ENCODE measurements around the gene TRAFD1.

The TRAFD1 gene

DNA sequence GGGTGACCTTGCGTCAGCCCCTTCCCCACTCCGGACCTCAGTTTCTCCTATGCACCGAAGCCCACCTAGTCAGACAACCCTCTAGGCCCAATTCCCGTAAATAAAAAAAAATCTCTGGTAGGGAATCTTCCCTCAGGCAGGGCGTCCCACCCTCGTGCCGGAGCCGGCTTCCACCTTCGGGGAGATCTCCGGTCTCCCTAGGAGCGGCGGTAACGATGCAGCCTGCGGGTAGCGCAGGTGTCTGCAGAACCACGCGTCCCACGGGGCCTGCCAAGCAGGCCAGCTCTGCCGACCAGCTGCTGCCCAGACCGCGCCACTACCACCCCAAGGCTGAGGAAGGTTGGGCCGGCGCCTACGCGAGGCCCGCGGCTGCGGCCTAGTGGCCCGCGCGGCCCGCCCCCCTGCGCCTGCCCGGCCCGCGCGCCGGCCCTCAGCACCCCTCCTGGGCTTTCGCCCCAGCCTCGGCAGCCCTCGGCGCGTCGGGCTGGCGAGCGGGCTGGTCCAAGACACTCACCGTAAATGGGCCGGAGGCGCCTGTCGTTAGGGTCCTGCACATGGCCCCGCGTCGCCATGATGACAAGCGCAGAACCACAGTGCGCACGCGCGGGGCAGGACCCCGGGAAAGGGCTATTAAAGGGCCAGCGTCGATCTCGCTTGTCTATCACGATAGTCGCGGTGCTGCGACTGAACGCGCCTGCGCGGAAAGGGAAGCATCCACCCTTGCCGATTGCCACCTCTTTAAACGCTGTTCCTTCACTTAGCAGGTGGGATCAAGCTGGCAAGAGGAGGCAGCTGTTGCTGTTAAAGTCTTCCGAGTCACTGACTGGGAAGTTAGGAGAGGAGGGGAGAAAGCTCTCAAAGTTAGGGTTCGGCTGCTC lies 16.9 kb upstream of the TRAFD1 start, which contains the start of gene NAA25:
Gene NAA25, minus strand, starts transcription at position 582 of the 878 bp plus-strand sequence. Its CDS starts 10 bp downstream, at position 572.
- TF ChIP-seq GATA3 (IDR thresholded peaks at IDR 0.05; ENCODE audit: low read depth, low read length) (no peak), GATA2 (IDR thresholded peaks at IDR 0.05; ENCODE audit: low read depth, low read length) (no peak)

DNA sequence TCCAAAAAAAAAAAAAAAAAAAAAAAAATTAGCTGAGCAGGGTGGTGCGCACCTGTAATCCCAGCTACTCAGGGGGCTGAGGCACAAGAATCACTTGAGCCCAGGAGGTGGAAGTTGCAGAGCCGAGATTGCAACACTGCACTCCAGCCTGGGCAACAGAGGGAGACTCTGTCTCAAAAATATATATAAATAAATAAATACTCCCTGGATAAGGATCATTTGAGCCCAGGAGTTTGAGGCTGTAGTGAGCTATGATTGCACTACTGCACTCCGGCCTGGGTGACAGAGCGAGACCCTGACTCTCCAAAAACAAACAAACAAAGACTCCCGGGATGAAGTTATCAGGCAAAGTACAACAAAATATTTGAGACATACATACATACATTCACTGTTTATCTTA lies 13.4 kb upstream of the TRAFD1 start:
- TF ChIP-seq GATA2 (IDR thresholded peaks at IDR 0.05; ENCODE audit: low read depth, low read length) (no peak), GATA3 (IDR thresholded peaks at IDR 0.05; ENCODE audit: low read depth, low read length) (no peak)

DNA sequence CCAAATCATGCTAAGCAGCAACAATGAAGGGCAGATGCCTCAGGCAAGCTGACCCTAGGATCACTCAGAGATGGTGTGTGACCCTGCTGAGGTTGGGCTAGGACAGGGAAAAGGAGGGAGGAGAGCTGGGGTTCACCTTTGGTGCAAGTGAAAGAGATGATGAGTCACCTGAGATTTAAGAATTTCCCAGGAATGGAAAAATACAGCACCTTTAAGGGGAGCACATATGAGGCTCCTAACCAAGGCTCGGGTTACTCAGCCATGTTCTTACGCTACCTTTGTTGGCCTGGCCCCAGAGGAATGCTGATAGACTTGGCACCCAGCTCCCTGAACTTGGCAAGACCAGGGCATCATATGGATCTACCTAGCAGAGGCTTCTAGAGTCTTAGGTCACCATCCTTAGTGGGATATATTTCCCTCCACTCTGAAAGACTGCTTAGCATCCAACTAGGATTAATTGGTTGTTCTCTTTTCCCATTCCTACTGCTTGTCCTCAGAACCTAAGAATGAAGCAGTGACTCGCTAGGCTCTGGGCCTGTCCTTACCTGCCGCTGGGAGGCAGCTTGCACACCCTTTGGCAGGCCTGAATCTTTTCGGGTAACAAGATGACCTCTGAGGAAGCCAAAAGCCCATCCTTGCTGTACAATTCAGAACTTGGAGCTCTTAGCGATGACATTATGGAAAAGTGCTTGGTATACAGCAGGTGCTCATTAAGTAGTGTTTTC lies 12.8 kb upstream of the TRAFD1 start:
- TF ChIP-seq GATA3 (IDR thresholded peaks at IDR 0.05; ENCODE audit: low read depth, low read length) (no peak), GATA2 (IDR thresholded peaks at IDR 0.05; ENCODE audit: low read depth, low read length) (no peak)

DNA sequence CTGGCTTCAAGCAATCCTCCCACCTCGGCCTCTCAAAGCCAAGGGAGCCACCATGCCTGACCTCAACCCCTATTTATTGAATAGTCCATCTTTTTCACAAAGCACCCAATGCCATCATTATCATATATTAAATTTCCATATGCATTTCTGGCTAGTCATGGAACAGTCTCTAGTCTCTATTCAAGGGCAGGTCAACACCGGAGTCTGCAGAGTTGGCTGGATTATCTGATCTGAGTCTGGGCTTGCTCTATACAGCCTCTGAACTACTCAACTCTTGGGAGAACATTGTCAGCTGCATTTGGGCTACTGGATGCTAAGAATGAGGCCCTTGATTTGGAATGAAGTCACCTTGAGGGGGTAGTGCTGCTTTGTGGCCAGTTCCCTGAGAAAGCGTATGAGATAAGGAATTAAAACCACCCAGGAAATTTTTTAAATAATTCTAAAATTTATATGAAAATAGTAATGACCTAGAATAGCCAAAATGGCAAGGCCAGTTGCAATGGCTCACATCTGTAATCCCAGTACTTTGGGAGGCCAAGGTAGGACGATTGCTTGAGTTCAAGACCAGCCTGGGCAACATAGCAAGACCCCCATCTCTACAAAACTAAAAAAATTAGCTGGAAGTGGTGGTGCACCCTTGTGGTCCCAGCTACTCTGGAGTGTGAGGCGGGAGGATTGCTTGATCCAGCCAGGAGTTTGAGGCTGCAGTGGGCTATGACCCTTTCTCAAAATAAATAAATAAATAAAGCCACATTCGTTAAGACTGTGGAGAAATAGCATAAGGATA lies 9.9 kb upstream of the TRAFD1 start:
- TF ChIP-seq GATA2 (IDR thresholded peaks at IDR 0.05; ENCODE audit: low read depth, low read length), result no peak
- TF ChIP-seq GATA3 (IDR thresholded peaks at IDR 0.05; ENCODE audit: low read depth, low read length), result no peak

DNA sequence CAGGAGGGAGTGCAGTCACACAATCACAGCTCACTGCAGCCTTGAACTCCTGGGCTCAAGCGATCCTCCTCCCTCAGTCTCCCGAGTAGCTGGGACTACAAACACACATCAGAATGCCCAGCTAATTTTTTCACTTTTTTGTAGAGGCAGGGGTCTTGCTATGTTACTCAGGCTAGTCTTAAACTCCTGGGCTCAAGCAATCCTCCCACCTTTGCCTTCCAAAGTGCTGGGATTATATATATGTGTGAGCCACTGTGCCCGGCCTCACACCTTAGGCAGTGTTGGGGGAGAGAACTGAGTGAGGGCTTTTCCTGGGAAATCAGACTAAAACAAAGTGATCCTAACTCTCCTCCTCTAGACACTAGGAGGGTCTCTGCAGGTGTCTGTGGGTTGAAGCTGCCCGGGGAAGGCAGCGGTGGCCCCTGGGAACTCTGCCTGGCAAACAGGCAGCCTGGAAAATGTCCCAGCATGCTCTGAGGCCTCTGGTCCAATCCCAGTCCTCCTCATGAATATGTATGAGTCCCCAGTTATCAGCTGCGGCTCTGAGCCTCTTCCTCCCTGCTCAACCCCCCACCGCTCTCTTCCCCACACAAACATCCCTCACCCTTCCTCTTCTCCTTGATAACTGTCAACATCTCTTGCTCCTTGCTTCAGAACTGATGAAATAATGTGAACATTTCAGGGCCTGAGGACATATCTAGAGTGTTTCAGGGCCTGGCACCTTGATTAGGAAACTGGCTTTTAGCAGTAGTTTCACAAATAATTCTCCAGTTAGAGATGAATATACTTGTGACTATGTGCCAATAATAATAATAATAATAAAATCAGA lies 8.9 kb upstream of the TRAFD1 start:
- TF ChIP-seq GATA3 (IDR thresholded peaks at IDR 0.05; ENCODE audit: low read depth, low read length), result no peak

DNA sequence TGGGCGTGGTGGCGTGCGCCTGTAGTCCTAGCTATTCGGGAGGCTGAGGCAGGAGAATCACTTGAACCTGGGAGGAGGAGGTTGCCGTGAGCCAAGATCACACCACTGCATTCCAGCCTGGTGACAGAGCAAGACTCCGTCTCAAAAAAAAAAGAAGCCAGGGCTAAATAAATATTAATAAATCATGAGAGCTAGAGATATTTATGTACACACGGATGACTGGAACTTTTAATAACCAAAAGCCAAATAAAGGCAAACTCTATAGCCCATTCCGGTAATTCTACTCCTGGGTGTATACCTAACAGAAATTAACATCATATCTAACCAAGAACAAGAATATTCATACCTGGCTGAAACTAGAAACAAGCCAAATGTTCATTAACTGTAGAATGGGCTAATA lies 7.7 kb upstream of the TRAFD1 start:
- TF ChIP-seq GATA3 (IDR thresholded peaks at IDR 0.05; ENCODE audit: low read depth, low read length) (no peak), GATA2 (IDR thresholded peaks at IDR 0.05; ENCODE audit: low read depth, low read length) (no peak)

DNA sequence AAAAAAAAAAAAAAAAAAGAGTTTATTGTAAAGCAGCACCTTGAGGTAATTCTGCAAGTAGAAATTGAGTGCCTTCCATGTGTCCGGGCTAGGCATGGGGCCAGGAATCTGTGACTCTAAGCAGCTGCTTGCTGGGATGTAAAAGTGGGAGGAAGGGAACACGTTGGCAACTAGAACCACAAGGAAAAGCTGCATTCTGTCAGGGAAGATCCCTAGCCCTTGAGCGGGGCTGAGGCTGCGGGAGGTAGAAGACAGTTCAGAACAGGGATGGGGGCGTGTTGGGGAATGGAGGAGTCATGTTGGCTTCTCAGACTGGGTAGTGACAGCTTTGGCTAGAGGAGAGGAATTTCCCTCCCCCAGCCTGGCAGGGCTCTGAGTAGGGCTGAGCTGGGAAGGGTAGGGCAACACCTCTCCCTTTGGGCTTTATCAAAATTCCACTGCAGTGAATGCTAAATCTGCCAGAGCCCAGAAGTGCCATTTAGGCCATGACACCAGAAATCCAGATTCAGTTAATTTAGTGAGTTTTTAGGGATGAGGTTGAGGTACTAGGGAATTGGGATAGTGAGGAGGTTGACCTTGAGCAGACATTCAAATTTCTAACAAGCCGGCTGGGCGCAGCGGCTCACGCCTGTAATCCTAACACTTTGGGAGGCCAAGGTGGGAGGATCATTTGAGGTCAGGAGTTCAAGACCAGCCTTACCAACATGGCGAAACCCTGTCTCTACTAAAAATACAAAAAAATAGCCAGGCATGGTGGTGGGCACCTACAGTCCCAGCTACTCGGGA lies 3.4 kb upstream of the TRAFD1 start:
- TF ChIP-seq GATA3 (IDR thresholded peaks at IDR 0.05; ENCODE audit: low read depth, low read length) (no peak), GATA2 (IDR thresholded peaks at IDR 0.05; ENCODE audit: low read depth, low read length) (no peak)

DNA sequence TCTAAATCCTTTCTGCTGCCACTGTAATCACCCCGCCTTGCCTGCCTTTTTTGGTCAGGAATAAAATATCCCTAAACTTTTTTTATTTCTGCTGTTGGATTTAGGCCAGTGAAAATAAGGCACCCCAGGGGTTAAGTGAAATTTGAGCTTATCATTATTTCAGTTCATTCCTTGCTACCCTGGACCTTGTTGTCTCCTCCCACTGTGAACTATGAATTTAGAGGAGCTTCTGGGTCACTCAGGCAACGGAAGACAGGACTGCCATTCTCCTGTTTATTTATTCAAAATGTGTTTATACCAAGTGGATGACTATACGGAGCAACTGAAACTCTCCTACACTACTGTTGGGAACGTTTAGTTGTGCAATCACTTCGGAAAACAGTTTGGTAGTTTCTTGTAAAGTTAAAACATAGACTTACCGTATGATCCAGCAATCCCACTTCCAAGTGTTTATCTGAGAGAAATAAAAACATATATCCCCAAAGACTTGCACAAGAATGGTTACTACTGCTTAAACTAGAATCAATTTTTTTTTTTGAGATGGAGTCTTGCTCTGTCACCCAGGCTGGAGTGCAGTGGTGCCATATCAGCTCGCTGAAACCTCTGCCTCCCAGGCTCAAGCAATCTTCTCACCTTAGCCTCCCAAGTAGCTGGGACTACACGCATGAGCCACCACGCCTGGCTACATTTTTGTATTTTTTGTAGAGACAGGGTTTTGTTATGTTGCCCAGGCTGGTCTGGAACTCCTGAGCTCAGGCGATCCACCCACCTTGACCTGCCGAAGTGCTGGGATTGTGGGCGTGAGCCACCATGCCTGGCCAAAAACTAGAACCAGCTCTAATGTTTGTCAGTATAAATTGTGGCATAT lies 2.3 kb upstream of the TRAFD1 start:
- no peak for TF ChIP-seq GATA3 (IDR thresholded peaks at IDR 0.05; ENCODE audit: low read depth, low read length)
- TF ChIP-seq GATA2 (IDR thresholded peaks at IDR 0.05; ENCODE audit: low read depth, low read length), result no peak

DNA sequence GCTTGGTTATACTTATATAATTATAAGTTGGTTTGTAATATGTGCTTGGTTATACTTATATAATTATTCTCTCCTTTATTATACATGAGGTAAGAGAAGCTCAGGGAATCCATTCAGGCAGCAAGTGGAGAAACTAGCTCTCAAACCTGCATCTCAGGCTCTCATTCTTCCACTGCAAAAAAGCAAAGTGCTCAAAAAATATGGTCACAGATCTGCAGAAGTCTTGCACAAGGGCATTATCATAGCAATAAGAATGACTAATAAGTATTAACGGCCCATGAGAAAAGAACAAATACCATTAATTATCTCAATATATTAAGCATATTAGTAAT lies 476 bp upstream of the TRAFD1 start:
- no peak for TF ChIP-seq GATA2 (IDR thresholded peaks at IDR 0.05; ENCODE audit: low read depth, low read length)
- no peak for TF ChIP-seq GATA3 (IDR thresholded peaks at IDR 0.05; ENCODE audit: low read depth, low read length)

DNA sequence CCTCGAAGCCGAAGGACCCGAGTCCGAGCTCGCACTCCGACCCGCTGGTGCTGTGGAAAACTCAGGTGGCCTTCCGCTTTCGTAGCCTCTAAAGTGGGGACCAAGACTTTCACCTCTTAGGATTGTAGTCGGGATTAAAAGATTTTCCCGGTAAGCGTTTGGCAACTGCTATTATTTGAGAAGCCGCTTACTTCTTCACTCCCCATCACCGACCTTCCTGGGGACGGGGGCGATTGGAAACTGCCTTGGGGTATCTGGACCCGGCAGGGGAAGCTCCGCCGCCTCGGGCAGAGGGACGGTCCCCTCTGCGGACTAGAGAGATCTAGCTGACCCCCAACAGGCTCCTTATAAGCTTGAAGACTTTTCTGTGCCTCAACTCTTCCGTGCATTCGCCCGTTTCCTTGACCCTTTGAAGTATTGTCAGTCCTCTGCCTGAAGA lies 659 bp downstream of the TRAFD1 start:
- TF ChIP-seq GATA3 (IDR thresholded peaks at IDR 0.05; ENCODE audit: low read depth, low read length) (no peak), GATA2 (IDR thresholded peaks at IDR 0.05; ENCODE audit: low read depth, low read length) (no peak)

DNA sequence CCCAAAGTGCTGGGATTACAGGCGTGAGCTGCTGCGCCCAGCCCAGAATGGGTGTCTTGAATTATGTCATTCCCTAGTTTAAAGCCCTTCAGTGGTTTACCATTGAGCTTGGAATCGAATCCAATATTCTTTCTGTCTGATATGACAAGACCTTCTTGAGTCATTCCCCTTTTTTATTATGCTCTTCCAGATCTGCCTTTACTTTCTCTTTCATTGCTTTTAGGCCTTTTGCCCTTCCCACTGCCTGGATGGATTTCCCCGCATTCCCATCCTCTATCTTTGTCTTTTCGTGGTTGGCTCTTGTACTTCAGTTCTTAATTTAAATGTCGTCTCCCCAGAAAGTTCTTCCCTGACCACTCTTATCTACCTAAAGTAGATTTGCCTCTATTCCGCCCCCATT lies 1.6 kb downstream of the TRAFD1 start:
- no peak for TF ChIP-seq GATA3 (IDR thresholded peaks at IDR 0.05; ENCODE audit: low read depth, low read length)
- TF ChIP-seq GATA2 (IDR thresholded peaks at IDR 0.05; ENCODE audit: low read depth, low read length), result no peak

DNA sequence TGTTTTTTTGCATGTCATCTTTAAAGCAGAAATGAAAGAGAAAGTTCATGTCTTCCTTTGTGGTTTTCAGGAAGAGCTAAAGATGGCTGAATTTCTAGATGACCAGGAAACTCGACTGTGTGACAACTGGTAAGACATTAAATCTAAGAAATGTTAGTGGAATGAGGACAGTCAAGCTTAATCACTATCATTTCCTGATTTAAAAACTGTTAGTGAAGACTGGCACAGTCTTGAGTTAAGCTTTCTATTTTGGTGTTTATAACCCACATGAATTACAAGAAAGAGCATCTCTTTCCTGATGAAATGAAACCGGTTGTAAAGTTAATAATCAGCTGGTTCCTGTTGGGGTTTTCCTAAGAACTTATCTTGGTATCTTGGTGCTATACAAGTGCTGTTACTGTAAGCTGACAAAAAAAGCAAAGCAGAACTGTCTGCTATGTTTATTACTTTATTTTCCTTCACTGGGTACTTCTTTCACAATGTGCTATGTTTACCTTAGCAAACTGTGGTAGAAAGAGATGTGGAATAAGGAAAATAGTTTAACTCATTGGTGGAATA lies 5.2 kb downstream of the TRAFD1 start:
- no peak for TF ChIP-seq GATA3 (IDR thresholded peaks at IDR 0.05; ENCODE audit: low read depth, low read length)
- no peak for TF ChIP-seq GATA2 (IDR thresholded peaks at IDR 0.05; ENCODE audit: low read depth, low read length)

Measured in SH-SY5Y (cell line).